GM19395 (cell line): ENCODE results near the gene SP110.
"Not testable (repeated sequence)": the region's sequence is repeated elsewhere in the genome, so short reads cannot be mapped to it uniquely, and the experiment has no call there.

Source experiments
- ATAC-seq: cut with Tn5 transposase; IDR thresholded peaks from one replicate; pipeline ENCODE4 v1.9.1; 2021; ENCODE audit warnings: mild to moderate bottlenecking, moderate library complexity; ENCODE audit not compliant: unreplicated experiment

SP110 gene

GRCh38 chr2:230219419-230220331 lies at the start of gene SP110:
SP110 (minus strand) TSS chr2:230219984; CDS start chr2:230216927, 3,057 bp downstream.
- ATAC-seq, result peak; percentile 87

- peak; percentile 64 for ATAC-seq
These were observed 48.9 kb upstream of the SP110 start for GRCh38 chr2:230268606-230269243.

GRCh38 chr2:230267556-230267955 lies 47.8 kb upstream of the SP110 start:
- ATAC-seq, result peak; percentile 80

- peak; percentile 29 for ATAC-seq
These were observed 47.3 kb upstream of the SP110 start for GRCh38 chr2:230267059-230267458.

GRCh38 chr2:230266638-230267037 lies 46.9 kb upstream of the SP110 start:
- ATAC-seq, result no peak

DNA sequence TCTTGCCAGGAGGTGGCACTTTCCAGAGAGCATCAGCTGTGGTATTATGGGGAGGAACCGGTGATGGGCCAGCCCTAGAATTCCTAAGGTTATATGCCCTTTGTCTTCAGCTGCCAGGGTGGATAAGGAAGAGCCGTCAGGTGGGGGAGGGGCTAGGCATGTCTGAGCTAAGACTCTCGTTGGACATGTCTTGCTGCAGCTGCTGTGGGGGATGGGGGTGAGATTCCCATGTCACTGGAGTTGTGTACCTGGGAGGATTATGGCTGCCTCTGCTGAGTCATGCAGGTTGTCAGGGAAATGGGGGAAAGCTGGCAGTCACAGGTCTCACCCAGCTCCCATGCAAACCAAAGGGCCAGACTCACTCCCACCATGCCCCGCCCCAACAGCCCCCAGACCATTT lies 45.2 kb upstream of the SP110 start:
- not testable (repeated sequence) for ATAC-seq

DNA sequence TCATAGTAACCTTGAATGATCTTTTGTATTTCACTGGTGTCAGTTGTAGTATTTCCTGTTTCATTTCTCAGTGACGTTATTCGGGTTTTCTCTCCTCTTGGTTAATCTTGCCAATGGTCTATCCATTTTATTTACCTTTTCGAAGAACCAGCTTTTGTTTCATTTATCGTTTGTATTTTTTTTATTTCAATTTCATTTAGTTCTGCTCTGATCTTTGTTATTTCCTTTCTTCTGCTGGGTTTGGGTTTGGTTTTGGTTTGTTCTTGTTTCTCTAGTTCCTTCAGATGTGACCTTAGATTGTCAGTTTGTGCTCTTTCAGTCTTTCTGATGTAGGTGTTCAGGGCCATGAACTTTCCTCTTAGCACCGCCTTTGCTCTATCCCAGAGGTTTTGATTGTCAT lies 42.5 kb upstream of the SP110 start:
- no peak for ATAC-seq

- no peak for ATAC-seq
These were observed 38.7 kb upstream of the SP110 start for GRCh38 chr2:230258483-230258882.

- no peak for ATAC-seq
These were observed 37.0 kb upstream of the SP110 start for GRCh38 chr2:230256733-230257332.

DNA sequence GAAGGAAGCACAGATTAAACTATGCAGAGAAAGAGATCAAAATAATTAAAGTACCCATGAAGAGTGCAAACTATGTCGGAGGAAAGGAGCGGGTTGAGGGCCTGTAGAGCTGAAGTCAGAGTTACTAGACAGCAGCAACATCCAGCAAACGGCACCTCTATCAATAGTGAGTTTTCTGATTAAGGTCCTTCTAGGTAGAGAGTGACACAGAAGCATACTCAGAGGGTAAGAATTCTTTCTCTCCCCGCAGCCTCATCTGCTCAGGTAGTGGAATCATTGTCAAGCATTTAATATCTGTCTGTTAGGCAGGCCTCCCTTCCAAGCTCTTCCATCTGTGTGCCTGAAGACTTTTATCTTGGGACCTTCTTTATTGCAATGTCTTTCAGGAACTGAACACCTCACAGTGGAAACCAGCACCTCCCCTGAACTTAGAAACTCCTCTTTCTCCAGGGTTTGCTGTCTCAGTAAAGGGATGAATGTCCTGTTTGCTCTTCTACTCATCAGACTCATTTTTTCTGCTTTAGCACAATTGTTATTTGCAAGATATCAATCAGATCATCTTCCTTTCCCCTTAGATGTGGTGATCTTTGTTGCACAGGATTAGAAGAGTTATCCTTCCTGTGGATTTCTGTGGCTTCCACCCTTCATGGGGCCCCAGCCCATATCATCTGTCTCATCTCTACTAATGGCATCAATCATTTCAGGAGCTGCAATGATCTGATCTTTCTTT lies 34.5 kb upstream of the SP110 start:
- no peak for ATAC-seq

DNA sequence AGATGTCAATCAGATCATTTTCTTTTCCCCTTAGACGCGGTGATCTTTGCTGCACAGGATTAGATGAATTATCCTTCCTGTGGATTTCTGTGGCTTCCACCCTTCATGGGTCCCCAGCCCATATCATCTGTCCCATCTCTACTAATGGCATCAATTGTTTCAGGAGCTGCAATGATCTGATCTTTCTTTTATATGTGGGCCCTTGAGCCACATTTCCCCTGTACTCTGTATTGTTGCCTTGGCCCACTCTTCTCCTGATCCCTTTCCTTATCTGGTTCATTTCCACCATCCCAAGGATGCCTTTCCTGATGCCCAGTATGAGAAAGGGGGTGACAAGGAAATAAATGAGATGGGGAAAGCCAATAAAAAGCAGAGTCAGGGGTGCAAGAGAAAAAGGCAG lies 30.4 kb upstream of the SP110 start:
- ATAC-seq, result no peak

- no peak for ATAC-seq
These were observed 26.4 kb upstream of the SP110 start for GRCh38 chr2:230246206-230246605.

- ATAC-seq, result no peak
These were observed 24.4 kb upstream of the SP110 start for GRCh38 chr2:230244211-230244610.

GRCh38 chr2:230234845-230235244 lies 15.1 kb upstream of the SP110 start:
- ATAC-seq, result peak; percentile 60

DNA sequence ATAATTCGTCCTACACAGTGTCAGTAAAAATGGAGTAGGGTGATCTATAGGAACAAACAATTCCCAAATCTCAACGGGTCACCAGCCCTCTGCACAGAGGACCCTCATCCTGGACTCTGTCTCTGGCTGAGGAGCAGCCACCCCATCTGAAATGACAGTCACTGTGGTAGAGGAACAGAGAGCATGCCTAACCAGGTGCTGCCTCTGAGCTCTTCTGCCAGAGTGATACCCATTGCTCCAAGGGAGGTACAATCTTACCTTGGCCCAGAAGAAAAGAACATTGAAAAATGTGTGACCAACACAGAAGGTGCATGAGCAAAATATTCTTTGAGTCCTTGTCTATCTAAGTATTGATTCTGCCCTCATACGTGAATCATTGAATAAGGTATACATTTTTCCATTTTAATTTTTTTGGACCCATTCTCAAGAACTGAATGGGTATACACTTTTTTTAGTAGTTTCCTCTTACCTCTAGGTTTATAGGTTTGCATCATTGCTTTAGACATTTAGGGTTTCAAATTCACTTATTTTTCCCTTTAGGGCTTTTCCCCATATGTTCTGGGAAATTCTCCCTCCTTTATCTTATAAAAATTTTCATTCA lies 14.4 kb upstream of the SP110 start:
- peak; percentile 71 for ATAC-seq

GRCh38 chr2:230231251-230231650 lies 11.5 kb upstream of the SP110 start:
- ATAC-seq, result no peak

GRCh38 chr2:230230496-230231200 lies 10.9 kb upstream of the SP110 start:
- ATAC-seq, result no peak

DNA sequence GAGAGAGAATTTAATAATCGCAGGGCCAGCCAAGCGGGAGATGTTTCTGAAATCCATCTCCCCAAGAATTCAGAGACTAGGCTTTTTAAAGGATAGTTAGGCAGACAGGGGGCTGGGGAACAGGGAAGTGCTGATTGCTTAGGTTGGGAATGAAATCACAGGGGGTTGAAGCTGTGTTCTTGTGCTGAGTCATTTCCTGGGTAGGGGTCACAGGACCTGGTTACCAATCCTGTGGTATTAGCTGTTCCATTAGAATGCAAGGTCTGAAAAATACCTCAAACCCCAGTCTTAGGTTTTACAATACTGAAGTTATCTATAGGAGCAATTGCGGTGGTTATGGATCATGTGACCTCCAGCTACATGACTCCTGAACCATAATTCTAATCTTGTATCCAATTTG lies 10.3 kb upstream of the SP110 start:
- no peak for ATAC-seq

DNA sequence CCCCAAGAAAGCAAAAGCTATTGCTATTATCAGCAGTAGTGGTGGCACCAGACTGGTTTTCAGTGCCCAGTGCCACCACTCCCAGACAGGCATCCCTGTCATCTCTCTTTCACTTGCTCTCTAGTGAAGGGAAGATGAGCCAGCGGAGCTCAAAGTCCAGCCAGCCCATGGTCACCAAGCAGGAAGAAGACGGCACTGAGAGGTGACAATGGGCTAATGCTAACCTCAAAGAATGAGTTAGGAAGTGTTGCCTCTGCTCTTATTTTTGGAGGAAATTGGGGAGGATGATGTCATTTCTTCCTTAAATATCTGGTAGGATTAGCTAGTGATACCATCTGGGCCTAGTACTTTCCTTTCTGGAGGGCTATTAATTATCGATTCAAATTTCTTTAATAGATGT lies 7.4 kb upstream of the SP110 start:
- ATAC-seq, result no peak

DNA sequence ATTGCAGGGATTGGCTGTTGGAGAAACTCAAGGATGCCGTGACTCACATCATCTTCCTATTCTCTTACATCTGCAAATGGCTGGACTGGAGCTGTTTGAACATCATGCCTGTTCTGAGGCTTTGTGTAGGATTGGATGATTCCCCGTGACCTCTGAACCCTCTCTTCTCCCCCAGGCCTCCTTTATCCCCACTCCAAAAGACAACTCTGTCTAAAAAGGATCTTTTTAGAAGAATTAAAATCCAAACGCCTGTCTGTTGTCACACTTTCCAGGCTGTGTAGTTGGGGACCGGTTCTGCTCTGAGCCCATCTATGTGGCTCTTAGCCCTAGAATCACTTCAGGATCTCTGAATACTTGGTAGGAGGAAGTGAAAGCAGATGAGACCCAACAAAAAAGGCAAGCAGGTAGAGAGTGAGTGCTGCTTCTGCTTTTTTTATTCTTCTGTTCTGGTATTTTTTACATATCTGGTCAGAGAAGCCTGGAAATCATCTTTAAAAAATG lies 6.3 kb upstream of the SP110 start:
- ATAC-seq, result peak; percentile 85
